ENCODE data around the gene CCRL2.

DNA sequence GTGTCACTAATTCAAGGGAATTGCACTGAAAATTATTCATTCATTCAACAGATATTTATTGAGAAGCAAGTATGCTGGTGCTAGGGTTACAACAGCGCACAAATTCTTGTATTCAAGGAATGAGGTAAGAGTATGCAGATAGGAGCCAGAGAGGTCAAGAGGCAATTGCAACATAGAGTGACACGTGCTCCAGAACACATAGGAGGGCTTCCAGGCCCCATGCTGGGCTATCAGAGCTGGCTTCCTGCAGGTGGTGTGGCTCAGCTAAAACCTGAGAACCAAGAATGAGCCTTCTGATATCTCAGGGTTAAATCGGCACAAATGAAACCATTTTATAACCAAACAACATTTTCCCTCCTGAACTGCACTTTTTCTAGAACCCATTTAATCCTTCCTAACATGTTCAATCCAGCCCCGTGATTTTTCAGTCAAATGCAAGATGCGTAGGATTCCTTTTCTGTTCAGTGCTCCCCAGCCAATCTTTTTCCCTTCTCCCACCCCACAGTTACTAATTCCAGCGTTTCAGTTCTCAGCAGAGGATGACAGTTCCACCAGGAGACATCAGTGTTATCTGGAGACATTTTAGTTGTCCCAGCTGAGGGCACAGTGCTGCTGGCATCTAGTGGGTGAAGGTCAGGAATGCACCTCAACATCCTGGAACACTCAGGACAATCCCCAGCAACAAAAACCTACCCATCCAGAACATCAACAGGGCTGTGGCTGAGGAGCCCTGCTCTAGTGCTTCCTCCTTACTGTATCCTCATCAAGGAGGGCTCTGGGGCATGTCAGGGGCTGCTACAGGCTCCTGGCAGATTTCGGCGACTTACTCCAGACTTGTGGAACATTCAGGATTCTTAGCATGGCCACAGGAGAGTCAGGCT, 13.3 kb upstream of the CCRL2 start:
- TF ChIP-seq, protein P1, sequence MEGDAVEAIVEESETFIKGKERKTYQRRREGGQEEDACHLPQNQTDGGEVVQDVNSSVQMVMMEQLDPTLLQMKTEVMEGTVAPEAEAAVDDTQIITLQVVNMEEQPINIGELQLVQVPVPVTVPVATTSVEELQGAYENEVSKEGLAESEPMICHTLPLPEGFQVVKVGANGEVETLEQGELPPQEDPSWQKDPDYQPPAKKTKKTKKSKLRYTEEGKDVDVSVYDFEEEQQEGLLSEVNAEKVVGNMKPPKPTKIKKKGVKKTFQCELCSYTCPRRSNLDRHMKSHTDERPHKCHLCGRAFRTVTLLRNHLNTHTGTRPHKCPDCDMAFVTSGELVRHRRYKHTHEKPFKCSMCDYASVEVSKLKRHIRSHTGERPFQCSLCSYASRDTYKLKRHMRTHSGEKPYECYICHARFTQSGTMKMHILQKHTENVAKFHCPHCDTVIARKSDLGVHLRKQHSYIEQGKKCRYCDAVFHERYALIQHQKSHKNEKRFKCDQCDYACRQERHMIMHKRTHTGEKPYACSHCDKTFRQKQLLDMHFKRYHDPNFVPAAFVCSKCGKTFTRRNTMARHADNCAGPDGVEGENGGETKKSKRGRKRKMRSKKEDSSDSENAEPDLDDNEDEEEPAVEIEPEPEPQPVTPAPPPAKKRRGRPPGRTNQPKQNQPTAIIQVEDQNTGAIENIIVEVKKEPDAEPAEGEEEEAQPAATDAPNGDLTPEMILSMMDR (conservative IDR thresholded peaks at IDR 0.05) = no peak
- no peak for TF ChIP-seq ZFX (IDR thresholded peaks at IDR 0.05)

Measured in C4-2B (cell line).